ENCODE data around the gene MSI1. TPM values are rescaled to one million over a fixed set of nuclear protein-coding genes. Genes with fewer than 3 reads are reported as not detected.

Gene MSI1
- total and polyA plus RNA-seq, 2 of the 13 experiments (the other 11 are each of a cell fraction or from before 2014, with no cell fraction given): 0.09 to 0.46 TPM

GRCh38 chr12:120321382-120322202, 47.4 kb downstream of the MSI1 start (continued):
- TF ChIP-seq ZNF407 (CRISPR knock-in tag; IDR thresholded peaks at IDR 0.05; ENCODE audit: not compliant biosample characterization): no peak
- TF ChIP-seq HNRNPL (IDR thresholded peaks at IDR 0.05; ENCODE audit: low read depth, low read length): no peak
- no peak for TF ChIP-seq ZNF549 (CRISPR knock-in tag; IDR thresholded peaks at IDR 0.05)
- no peak for TF ChIP-seq PHB2 (IDR thresholded peaks at IDR 0.05; ENCODE audit: partially characterized antibody)
- no peak for TF ChIP-seq ZNF263 (CRISPR knock-in tag; IDR thresholded peaks at IDR 0.05)
- TF ChIP-seq MAX (IDR thresholded peaks at IDR 0.05): peak; percentile 55; the same call in 1 of the 2 replicates
- TF ChIP-seq THRA (CRISPR knock-in tag; IDR thresholded peaks at IDR 0.05; ENCODE audit: borderline replicate concordance): no peak
- TF ChIP-seq TCF7L2 (IDR thresholded peaks at IDR 0.05; ENCODE audit: low read depth, low read length): no peak
- no peak for TF ChIP-seq ELF4 (CRISPR knock-in tag; IDR thresholded peaks at IDR 0.05; ENCODE audit: borderline replicate concordance)
- TF ChIP-seq PHF8 (CRISPR knock-in tag; IDR thresholded peaks at IDR 0.05): no peak
- TF ChIP-seq FOXM1 (CRISPR knock-in tag; IDR thresholded peaks at IDR 0.05): no peak
- TF ChIP-seq ZNF780A (CRISPR knock-in tag; IDR thresholded peaks at IDR 0.05): no peak
- TF ChIP-seq ZBTB43 (CRISPR knock-in tag; conservative IDR thresholded peaks at IDR 0.05): no peak
- TF ChIP-seq KLF15 (CRISPR knock-in tag; IDR thresholded peaks at IDR 0.05; ENCODE audit: borderline replicate concordance): no peak
- no peak for TF ChIP-seq SNAPC5 (CRISPR knock-in tag; IDR thresholded peaks at IDR 0.05; ENCODE audit: borderline replicate concordance)
- no peak for TF ChIP-seq CENPX (CRISPR knock-in tag; IDR thresholded peaks at IDR 0.05)
- no peak for TF ChIP-seq ZNF879 (CRISPR knock-in tag; IDR thresholded peaks at IDR 0.05)
